Stimulated activated CD8-positive, alpha-beta memory T cell treated with anti-CD3 and anti-CD28 coated beads, Interleukin-7, amount 100 ng/mL, for 1 hour (primary cell): Measurements from ENCODE around the gene PLN.

Experiments
- DNase-seq, 2 donors: peaks; one replicate each; pipeline ENCODE4 v3.0.0-alpha.2; 2020; ENCODE audit warnings: low read depth in 2 of 2

Gene PLN

DNA sequence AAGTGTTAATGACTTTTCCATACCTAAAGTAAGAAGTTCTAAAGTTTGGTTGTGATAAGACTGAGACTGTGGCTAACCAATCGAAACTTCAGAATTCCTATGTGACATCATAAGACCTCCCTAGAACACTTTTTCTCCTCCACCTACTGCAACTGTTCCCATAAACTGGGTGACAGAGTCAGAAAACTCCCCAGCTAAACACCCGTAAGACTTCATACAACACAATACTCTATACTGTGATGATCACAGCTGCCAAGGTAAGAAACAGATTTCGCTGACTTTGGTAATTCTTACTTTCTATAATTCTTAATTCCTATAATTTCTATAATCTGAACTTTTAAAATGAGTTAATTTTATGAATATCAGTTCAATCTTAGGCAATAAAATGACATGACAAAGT is at the start of gene PLN:
PLN (plus strand) TSS at position 161 of the 400 bp plus-strand sequence. CDS start 10,626 bp downstream, outside the sequence.
- DNase-seq: no peak

DNA sequence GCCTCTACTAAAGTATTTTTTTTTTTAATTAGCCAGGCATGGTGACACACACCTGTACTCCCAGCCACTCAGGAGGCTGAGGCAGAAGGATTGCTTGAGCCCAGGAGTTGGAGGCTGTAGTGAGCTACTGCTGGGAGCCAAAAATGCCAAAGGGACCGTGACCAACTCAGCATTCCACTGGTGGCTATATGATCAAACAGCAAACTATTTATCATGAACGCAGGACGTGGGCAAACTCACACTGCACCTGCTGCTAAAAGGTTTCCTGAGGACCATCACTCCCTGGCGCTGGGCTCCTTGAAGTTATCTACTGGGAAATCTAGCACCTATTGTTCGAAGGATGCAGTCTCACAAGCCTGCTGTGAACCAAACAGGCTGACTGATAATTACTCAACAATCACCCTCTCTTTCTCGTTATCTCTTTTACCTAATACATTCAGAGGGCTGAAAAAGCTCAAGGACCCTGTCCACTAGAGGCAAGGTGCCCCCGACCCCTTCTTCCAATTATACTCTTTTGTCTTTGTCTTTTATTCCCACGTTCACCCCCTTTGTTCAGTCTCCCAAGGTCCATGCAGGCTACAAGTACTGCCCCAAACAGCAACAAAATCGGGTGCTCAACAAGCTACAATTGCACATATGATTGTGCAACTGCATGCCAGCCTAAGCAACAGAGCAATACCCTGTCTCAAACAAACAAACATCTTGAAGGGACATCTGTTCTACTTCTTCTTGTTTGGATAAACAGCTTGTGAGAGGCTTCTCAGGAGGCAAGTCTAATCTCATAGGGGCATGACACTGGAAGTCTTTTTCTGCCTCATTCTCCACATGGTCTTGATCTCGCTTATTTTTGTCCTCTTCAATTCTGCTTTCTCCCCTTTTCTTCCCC is 47.7 kb upstream of the PLN start:
- no peak for DNase-seq

DNA sequence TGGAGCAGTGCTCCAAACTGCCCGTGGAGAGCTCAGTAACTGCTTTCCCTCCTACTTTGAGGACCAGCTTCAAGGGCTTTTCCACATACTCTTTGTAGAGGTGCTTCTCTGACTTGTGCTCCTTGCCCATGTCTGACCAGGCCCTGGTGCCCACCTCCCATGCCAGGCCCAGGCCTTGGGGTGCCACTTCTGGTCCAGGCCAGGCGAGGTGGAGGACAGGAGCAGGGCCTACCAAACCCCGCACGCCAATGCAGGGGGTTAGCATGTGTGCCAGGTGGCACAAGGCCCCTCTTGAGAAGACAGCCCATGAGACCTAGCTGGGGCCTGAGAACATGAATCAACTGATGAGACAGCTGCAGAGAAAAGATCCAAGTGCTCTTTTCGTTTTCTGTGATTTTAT is 47.0 kb upstream of the PLN start:
- no peak for DNase-seq

DNA sequence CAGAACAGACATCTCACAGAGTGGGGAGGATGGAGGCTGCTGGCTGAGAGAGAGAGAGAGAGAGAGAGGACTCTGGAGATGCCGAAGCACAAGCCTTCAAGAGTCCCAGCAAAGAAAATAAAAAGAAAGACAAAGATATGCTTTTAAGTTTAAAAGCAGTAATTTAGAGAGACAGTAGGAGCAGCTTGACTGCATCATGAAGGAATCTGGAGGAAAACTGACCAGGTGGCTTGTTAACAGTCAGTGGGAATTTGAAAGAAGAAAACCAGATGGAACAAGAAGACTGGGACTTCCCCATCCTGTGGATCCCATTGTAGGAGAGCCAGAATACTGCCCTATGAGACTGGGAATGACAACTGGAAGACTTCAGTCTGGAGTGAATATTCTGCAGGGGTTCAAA is 46.3 kb upstream of the PLN start:
- no peak for DNase-seq

DNA sequence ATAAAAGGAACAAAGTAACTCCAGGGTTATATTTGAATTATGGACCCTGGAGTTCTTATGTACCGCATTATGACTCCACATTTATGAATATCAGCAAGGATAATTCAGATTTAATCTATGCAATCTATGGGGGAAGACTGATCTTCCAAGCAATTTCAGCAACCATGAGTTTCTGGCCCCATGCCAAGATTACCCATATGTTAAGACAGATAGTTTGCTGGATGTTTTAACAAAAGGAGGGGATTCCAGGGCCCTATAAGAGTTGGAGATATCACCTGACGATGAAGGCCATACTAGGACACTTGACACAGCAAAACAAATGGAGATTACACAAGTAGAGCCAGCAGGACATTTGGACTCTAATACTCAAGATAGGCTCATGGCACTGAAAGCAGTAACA is 45.9 kb upstream of the PLN start:
- no peak for DNase-seq

DNA sequence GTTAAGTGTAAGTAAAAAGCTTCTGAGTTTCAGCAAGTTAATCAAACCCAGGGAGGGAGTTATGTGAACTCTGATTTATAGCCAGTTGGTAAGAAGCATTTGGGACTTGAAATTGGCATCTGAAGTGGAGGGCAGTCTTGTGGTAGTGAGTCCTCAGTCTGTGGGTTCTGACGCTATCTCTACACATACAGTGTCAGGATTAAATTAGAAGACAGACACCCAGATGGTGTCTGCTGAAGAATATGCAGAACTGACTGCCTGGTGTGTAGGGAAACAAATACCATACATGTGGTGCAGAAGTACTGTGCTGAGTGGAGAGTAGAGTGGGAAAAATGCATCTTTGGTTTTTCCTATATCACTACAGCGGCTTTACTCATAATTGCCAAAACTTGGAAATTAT is 43.5 kb upstream of the PLN start:
- DNase-seq: no peak

DNA sequence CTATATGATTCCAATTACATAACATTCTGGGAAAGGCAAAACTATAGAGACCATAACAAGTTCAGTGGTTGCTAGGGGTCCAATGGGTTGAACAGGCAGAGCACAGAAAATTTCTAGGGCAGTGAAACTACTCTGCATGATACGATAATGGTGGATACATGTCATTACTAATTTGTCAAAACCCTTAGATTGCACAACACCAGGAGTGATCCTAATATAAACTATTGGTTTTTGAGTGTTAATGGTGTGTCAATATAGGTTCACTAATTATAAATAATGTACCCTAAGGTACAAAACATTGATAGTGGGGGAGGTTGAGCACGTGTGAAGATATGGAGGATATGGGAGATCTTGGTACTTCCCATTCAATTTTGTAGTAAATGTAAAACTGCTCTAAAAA is 42.4 kb upstream of the PLN start:
- no peak for DNase-seq

DNA sequence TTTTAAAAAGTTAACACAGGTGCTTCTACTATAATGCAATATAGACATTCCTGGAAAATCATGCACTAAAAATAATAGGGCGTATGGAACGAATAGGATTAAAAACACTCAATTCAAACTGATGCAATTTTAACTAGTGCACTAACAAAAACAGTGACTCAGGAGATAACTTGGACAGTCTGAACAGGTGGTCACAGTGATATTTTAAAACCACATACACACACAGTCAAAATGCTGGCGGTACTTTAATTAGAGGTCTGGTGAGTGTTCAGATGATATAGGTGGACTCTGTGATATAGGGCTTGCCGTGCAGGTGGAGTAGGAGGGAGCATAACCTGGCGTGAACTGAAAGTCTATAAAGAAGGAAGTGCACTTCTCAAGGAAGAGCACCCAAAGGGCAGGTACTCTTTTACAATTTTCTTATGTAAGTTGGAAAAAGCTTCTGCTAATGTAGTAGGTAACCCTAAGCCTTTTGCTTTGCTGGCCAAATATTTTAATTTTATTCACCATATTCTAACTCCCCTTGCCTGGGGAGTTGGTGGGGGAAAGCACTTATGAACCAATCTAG is 41.9 kb upstream of the PLN start:
- no peak for DNase-seq

DNA sequence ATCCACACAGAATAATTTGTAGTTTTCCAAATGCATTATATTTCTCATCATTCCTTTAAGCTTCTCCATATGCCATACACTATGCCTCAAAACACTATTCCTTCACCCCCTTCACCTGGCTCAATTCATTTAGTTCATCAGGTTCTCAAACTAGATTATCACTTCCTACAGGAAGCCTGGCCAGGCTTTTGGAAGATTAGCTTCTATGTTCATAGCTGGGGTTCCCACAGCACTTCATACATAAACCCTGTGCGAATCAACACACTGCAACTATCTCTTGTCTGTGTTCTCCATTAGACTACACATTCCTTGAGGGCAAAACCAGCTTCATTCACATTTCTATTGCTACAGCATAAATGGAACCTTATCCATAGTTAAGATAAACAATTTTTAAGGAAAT is 40.5 kb upstream of the PLN start:
- no peak for DNase-seq

DNA sequence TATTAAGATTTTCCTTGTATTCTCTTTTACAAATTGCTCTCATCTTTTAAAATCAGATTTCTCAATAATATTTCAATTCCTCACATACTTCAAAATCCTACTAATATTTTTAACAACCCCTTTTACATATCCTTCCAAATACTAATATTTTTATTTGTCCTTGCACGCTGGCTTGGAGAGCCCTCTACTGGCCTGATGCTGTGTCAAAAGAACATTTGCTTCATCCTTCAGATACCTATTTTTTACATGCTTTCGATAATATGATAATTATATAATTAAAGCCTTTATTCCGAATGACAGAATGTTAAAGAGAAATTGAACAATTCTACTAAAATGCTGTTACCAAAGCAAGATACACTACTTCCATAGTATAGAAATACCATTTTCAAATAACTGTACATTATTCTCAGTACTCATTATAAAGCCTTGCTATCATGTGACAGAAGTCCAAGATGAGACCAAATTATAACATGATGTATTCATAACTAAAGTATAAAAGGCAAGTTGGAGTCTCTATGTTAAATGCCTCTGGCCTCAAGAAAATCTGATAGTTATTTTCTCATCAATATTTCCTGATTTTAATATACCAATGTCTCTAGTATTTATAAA is 39.0 kb upstream of the PLN start:
- no peak for DNase-seq

DNA sequence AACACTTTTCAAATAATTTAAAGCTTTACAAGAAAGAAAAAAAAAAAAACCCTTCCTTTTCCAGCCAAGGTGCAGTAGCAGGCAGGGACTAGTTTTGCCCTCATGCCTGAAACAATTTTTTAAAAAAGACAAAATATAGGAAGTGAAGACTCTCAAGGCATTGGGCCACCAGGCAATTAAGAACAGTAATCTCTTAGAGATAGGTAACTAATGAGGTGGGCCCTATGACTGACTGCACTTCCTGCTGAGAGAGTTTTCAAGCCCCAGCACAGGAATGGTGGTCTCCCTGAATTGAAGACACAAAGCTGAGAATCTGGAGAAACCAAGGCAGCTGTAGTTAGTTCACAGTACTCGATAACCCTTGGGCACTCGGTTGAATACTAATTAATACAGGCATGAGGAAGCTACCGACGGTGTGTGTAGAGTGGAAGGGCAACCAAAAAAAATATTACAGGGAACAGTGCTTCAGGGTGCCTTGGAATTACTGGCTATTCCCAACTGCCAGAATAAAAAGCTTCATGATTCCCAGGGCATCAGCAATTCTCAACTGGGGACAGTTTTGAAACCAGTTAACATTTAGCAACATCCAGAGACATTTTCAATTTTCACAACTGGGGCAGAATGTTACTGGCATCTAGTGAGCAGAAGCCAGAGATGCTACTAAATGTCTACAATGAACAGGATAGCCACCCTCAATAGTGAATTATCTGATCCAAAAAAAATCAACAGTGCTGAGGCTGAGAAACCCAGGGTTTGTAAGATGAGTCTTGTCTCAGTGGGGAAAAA is 36.0 kb upstream of the PLN start:
- no peak for DNase-seq

DNA sequence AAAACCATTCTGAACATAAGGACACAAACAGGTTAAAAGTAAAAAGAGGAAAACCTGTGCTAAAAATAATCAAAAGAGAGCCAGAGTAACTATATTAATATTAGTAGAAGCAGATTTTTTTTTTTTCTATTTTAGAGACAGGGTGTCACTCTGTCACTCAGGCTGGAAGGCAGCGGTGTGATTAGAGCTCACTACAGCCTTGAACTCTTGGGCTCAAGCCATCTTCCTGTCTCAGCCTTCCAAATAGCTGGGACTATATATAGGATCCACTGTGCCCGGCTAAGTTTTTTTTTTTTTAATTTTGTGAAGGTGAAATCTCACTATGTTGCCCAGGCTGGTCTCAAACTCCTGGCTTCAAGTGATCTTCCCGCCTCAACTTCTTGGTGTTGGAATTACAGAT is 33.4 kb upstream of the PLN start:
- no peak for DNase-seq

DNA sequence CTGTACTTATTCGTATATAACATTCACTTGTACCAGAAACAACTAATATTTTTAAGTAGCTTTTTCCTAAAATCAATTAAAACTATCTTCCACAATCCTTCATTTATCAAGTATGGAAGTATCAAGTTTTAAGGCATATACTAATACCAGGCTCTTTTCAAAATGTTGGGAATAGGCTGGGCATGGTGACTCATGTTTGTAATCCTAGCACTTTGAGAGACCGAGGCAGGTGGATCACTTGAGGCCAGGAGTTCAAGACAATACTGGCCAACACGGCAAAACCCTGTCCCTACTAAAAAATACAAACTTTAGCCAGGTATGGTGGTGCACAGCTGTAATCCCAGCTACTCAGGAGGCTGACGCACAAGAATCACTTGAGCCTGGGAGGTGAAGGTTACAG is 25.7 kb upstream of the PLN start:
- no peak for DNase-seq

DNA sequence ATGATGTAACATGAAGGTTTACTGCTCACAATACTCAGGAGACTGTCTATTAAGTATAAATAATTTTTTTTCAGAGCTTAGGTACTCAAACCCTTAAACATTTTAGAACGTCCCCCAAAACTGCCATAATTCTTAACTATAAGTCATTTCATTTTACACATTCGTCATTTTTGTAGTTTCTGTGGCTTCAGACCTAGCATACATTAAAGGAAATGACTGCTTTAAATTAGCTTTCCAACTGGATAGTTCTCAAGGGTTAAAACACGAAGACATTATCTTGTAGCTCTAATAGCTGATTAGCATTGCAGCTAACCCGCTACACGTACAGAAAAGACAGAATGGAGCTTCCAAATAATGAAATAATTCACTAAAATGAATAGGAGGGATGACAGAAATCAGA is 24.9 kb upstream of the PLN start:
- DNase-seq: no peak

DNA sequence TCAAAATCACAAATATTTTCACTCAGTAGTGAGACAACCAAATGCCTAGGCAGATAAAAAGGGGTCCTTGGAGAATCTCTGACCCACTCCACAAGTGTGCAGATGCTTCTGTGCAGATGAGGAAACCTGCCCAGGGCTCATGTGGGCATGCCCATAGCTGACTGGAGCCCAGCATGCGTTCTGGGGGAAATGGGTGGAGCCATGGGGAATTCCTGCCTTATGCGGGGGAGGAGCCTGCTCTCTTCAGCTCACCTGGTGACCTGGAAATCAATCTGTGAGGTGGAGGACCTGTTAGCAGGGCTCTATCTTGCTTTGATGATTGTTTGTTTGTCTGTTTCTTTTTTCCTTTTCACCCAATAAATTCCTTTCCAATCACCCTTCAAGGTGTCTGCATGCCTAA is 23.4 kb upstream of the PLN start:
- DNase-seq: no peak

DNA sequence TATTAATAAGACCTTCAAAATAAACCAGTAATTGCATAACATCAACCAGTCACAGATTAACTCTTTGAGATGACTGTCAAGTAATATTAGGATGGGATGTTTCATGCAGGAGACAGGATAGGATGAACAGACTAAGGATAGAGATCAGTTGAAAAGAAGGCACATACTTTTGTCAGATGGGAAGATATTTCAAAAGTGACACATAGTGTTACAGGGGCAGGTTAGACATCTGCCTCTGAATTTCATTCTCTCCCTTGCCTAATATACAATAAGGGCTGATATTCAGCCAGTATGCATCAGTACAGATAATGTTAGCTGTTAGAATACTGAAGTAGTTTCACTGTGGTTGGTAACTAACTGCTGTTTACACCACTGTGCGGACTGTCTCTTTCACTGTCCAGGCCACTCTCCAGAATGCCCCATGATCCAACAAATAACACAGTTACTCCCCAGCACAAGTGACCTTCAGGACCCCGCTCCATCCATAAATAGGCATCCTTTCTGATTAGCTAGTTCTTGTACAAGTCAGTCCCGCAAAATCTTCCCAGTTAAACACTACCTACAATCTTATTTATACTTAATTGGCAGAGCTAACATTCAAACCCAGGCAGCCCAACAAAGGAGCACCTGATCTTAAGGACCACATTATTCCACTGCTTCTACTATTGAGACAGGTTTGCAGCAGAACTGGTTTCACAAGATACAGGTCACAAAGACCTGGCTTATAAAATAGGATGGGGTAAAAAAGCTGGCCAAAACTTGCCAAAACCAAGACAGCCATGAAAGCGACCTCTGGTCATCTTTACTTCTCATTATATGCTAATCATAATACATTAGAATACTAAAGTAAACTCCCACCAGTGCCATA is 21.9 kb upstream of the PLN start:
- DNase-seq: no peak

DNA sequence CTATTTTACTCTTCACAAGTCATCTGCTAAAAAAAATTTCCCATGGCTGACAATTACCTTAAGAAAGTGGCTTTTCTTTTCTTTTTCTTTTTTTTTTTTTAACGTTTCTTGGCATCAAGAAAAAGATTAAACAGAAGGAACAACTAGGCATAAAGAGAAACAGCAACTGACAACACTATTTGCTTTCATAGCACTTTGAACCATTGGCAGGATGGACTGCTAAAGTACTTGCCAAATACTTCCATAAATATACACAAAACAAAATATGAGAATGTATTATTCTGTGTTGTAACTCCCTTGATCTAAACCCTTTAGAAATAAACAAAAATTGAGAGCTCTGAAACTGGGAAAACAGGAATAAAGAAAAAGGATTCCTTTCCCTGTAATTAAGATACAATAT is 20.0 kb upstream of the PLN start:
- no peak for DNase-seq

DNA sequence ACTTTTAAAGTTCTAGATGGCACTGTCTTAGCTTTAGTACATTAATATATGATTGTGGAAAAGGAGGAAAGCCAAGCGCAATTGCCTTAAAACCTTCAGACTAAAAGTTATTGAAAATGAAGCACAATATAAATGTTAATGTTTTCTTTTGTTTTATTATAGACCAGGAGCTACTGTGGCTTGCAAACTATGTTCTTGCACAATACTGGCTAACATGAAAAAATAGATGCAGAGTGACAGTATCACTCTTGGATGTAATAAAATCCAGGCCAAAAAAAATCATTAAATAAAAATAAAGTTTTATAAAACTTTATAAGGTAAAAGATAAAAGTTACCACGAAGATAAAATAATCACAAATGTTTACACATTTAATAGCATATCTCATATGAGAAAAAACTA is 18.3 kb upstream of the PLN start:
- DNase-seq: no peak

DNA sequence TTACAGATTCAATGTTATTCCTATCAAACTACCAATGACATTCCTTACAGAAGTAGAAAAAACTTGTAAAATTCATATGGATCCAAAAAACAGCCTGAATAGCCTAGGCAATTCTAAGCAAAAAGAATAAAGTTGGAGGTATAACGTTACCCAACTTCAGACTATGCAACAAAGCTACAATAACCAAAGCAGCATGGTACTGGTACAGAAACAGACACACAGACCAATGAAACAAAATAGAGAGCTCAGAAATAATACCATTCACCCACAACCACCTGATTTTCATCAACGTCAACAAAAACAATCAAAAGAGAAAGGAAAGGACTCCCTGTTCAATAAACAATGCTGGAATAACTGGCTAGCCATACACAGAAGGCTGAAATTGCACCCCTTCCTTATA is 17.2 kb upstream of the PLN start:
- DNase-seq: no peak

DNA sequence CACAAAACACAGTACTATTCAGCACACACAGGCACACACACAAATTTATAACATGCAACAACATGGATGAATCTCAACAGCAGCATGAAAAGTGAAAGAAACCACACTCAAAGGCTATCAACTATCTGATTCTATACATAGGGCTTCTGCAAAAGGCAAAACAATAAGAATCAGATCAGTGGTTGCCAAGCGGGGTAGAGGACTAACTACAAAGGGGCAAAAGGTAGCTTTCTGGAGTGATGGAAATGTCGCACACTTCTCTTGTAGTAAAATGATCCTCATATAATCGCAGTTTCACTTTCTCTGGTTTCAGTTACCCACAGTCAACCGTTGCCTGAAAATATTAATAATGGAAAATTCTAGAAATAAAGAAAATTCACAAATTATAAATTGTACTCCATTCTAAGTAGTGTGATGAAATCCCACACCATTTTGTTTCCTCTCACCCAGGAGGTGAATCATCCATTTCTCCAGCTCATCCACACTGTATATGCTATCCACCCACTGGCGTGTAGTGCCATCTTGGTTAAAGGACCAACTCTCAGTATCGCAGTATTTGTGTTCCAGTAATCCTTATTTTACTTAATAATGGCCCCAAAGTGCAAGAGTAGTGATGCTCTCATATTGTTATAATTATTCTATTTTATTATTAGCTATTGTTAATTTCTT is 12.8 kb upstream of the PLN start:
- no peak for DNase-seq

DNA sequence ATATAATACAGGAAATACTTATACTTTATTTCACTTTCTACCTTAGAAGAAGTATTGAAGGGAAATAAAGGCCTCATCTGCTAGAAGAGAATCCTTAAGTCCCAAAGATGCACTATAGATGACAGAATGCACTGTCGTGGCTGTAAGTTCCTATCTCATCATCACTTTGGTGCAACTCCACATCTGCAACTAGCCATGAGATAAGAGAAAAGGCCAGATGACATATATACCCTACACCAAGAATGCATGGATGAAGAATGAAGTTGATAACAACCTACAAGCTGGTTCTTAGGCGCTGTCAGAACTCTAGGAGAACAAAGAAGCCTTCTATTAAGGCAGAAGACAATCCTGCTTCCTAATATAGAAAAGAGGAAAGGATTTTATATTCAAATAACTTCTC is 11.6 kb upstream of the PLN start:
- DNase-seq: no peak
